ENCODE data around the gene NEDD8. TPM values are rescaled to one million over a fixed set of nuclear protein-coding genes. Genes with fewer than 3 reads are reported as not detected.

Gene NEDD8
- total RNA-seq, 1 experiment from 2014 or later, result 330 TPM

DNA sequence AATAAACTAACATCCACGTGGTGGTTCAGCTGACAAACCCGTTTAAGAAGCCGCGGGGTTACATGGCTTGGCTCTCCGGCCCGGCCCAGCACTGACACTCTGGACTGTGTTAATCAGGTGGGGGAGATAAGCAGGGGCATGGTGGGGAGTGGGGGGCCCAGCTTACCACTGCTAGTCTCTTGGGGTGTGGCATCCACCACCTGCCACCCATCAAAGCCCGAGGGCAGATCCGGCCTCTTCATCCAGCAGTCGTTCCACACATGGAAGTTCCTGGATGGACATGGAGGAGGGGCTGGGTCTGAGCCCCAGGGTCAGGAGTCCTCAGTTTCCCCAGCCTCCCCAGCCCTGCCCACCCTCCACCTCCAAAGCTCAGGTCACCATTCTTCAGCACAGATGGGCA, 26.0 kb upstream of the NEDD8 start:
- DNase-seq (no peak), ATAC-seq (no peak)
- no peaks in the 10 kb centered on the region for H3F3A ChIP-seq (ENCODE audit: low read length, unreplicated experiment)
- H3K9me3 ChIP-seq (ENCODE audit: low read length), result no peaks in the 10 kb centered on the region
- H3K4me2 ChIP-seq (ENCODE audit: low read length), result no peak overlapping the region
- H3K9ac ChIP-seq (ENCODE audit: low read length), result no peak overlapping the region
- H3K79me2 ChIP-seq (ENCODE audit: low read length), result no peaks in the 10 kb centered on the region
- no peak overlapping the region for H3K4me3 ChIP-seq (ENCODE audit: low read length)
- H2AFZ ChIP-seq (ENCODE audit: low read length), result no peak overlapping the region
- no TSS peak for BruUV-seq (replicated peaks)
- no peak overlapping the region for H3K27ac ChIP-seq (ENCODE audit: low read length)
- ChIA-PET POLR2A (ENCODE audit: unreplicated experiment) (no interaction called here), CTCF (no interaction called here)
- H3K27me3 ChIP-seq (ENCODE audit: low read length), result no peaks in the 10 kb centered on the region
- peaks cover 8% of the 10 kb centered on the region; the same call in 1 of the 2 replicates for H3K4me1 ChIP-seq (ENCODE audit: insufficient read depth, low read length)
- no peaks in the 10 kb centered on the region for H3K9me2 ChIP-seq (replicated peaks; ENCODE audit: low read length)
- no peaks in the 10 kb centered on the region for H3K36me3 ChIP-seq (ENCODE audit: low read depth, low read length)
- TF ChIP-seq EZH2phosphoT487 (IDR thresholded peaks at IDR 0.05; ENCODE audit: borderline replicate concordance, low read length) (no peak), EZH2 (IDR thresholded peaks at IDR 0.05; ENCODE audit: low read length, unreplicated experiment) (no peak)
- TF ChIP-seq, protein P1, sequence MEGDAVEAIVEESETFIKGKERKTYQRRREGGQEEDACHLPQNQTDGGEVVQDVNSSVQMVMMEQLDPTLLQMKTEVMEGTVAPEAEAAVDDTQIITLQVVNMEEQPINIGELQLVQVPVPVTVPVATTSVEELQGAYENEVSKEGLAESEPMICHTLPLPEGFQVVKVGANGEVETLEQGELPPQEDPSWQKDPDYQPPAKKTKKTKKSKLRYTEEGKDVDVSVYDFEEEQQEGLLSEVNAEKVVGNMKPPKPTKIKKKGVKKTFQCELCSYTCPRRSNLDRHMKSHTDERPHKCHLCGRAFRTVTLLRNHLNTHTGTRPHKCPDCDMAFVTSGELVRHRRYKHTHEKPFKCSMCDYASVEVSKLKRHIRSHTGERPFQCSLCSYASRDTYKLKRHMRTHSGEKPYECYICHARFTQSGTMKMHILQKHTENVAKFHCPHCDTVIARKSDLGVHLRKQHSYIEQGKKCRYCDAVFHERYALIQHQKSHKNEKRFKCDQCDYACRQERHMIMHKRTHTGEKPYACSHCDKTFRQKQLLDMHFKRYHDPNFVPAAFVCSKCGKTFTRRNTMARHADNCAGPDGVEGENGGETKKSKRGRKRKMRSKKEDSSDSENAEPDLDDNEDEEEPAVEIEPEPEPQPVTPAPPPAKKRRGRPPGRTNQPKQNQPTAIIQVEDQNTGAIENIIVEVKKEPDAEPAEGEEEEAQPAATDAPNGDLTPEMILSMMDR (conservative IDR thresholded peaks at IDR 0.05; ENCODE audit: low read depth, low read length), result no peak
- intact Hi-C loops (cut with micrococcal nuclease), result no loop called here
- H4K20me1 ChIP-seq (ENCODE audit: low read length), result no peaks in the 10 kb centered on the region

DNA sequence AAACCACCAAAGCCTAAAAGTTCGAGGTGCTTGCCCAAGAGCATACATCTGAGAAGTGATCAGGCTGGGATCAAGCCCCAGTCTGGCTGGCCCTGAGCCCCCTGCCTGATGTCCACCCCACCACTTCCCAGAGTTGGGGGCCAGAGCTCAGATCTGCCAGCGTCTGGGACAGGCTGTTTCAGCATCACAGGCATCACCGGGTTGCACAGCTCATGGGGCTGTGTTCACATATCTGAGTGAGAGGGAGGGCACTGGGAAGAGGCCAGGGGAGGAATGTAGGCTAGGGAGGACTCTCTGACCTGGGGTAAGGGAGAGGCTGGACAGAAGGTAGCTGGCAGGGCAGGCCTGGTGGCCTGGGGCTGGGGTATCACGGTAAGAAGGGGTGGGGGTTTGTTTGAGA, 24.8 kb upstream of the NEDD8 start:
- Histone ChIP-seq H3K4me3 (ENCODE audit: low read length) (no peak overlapping the region), H4K20me1 (ENCODE audit: low read length) (no peaks in the 10 kb centered on the region), H3K4me2 (ENCODE audit: low read length) (no peak overlapping the region), H3K79me2 (ENCODE audit: low read length) (no peaks in the 10 kb centered on the region), H3K9me3 (ENCODE audit: low read length) (no peaks in the 10 kb centered on the region), H3K27me3 (ENCODE audit: low read length) (no peaks in the 10 kb centered on the region), H3K27ac (ENCODE audit: low read length) (no peak overlapping the region), H3K36me3 (ENCODE audit: low read depth, low read length) (no peaks in the 10 kb centered on the region), H2AFZ (ENCODE audit: low read length) (no peak overlapping the region), H3K4me1 (ENCODE audit: insufficient read depth, low read length) (peaks cover 14% of the 10 kb centered on the region; the same call in 1 of the 2 replicates), H3K9me2 (replicated peaks; ENCODE audit: low read length) (no peaks in the 10 kb centered on the region), H3K9ac (ENCODE audit: low read length) (no peak overlapping the region), H3F3A (ENCODE audit: low read length, unreplicated experiment) (no peaks in the 10 kb centered on the region)
- ChIA-PET POLR2A (ENCODE audit: unreplicated experiment) (no interaction called here), CTCF (no interaction called here)
- DNase-seq (no peak), ATAC-seq (no peak)
- intact Hi-C loops (cut with micrococcal nuclease), result no loop called here
- no TSS peak for BruUV-seq (replicated peaks)
- TF ChIP-seq, protein P1 (conservative IDR thresholded peaks at IDR 0.05; ENCODE audit: low read depth, low read length), result no peak

DNA sequence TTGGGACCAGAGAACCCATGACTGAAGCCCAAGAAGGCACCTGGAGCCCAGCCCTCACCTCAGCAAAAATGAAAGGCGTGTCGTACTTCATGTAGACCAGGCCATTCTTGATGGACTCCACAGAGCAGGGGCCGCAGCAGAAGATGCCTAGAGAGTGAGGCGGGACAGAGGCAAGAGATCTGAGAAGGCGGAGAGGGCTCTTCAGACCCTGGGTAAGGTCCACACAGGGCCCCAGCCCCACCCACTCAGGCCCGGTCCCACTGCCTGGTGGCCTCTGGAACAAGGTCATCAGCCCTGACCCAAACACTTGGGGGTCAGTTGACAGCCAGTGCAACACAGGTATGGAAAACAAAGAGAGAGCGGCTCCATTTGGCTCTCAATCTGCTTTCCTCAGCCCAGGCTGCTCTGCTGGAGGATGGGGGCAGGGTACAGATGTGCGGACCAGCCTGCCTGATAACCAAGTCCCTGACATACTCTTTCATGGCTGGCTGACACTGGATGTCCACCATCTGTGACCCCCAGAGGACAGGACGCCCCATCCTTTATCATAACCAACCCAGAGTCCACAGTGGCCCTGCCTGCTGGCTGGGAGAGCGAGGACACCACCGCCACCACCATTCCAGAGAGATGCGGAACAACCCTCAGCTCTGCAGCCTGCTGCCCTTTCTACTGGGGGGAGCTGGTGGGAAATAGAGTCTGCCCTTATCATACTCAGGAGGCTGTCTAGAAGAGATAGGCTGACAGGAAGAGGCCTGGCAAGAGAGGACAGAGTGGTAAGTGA, 24.0 kb upstream of the NEDD8 start:
- BruUV-seq (replicated peaks), result no TSS peak
- DNase-seq, result no peak
- H3K27me3 ChIP-seq (ENCODE audit: low read length), result no peaks in the 10 kb centered on the region
- H3K9ac ChIP-seq (ENCODE audit: low read length), result no peak overlapping the region
- ChIA-PET CTCF (no interaction called here), POLR2A (ENCODE audit: unreplicated experiment) (no interaction called here)
- no peaks in the 10 kb centered on the region for H4K20me1 ChIP-seq (ENCODE audit: low read length)
- intact Hi-C loops (cut with micrococcal nuclease), result no loop called here
- H3F3A ChIP-seq (ENCODE audit: low read length, unreplicated experiment), result no peaks in the 10 kb centered on the region
- H3K4me1 ChIP-seq (ENCODE audit: insufficient read depth, low read length), result peaks cover 18% of the 10 kb centered on the region; the same call in 1 of the 2 replicates
- H3K79me2 ChIP-seq (ENCODE audit: low read length), result no peaks in the 10 kb centered on the region
- TF ChIP-seq, protein P1 (conservative IDR thresholded peaks at IDR 0.05; ENCODE audit: low read depth, low read length), result no peak
- TF ChIP-seq EZH2 (IDR thresholded peaks at IDR 0.05; ENCODE audit: low read length, unreplicated experiment) (no peak), EZH2phosphoT487 (IDR thresholded peaks at IDR 0.05; ENCODE audit: borderline replicate concordance, low read length) (no peak)
- no peaks in the 10 kb centered on the region for H3K9me3 ChIP-seq (ENCODE audit: low read length)
- no peaks in the 10 kb centered on the region for H3K36me3 ChIP-seq (ENCODE audit: low read depth, low read length)
- H3K4me3 ChIP-seq (ENCODE audit: low read length), result no peak overlapping the region
- H3K4me2 ChIP-seq (ENCODE audit: low read length), result no peak overlapping the region
- ATAC-seq, result no peak
- H3K27ac ChIP-seq (ENCODE audit: low read length), result no peak overlapping the region
- H2AFZ ChIP-seq (ENCODE audit: low read length), result no peak overlapping the region
- H3K9me2 ChIP-seq (replicated peaks; ENCODE audit: low read length), result no peaks in the 10 kb centered on the region
